NCI-H187 treated with DMSO at 0.1 percent for 48 hours (cell line): Measurements from ENCODE around the gene MRFAP1L1.

Experiments
- DNase-seq: peaks from one replicate; lab custom pipeline; 2025; lab: John Stamatoyannopoulos, UW

The MRFAP1L1 gene

DNA sequence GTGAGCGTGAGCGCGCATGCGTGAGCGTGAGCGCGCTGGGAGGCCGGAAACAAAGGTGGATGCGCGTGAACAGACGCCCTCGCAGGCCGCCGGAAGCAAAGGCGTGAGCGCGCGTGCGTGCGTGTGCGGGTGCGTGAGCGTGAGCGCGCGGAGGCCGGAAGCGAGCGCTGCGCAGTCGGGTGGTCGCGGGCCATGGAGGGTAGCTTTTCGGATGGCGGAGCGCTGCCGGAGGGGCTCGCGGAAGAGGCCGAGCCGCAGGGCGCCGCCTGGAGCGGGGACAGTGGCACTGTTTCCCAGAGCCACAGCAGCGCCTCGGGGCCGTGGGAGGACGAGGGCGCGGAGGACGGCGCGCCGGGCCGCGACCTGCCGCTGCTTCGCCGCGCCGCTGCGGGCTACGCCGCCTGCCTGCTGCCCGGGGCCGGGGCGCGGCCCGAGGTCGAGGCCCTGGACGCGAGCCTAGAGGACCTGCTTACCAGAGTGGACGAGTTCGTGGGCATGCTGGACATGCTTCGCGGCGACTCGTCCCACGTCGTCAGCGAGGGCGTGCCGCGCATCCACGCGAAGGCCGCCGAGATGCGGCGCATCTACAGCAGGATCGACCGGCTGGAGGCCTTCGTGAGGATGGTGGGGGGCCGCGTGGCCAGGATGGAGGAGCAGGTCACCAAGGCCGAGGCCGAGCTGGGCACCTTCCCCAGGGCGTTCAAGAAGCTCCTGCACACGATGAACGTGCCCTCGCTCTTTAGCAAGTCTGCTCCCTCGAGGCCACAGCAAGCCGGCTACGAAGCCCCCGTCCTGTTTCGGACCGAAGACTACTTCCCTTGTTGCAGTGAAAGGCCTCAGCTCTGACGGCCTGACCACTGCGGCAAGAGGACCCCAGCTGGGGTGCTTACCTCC lies 6.6 kb upstream of the MRFAP1L1 start, which contains the start of gene BLOC1S4:
Gene BLOC1S4 (plus strand): TSS at position 157 of the 894 bp plus-strand sequence. CDS start 36 bp downstream, at position 193.
- peak; percentile 31 for DNase-seq

- DNase-seq: no peak
Measured at GRCh38 chr4:6715704-6716017, 6.0 kb upstream of the MRFAP1L1 start.

- no peak for DNase-seq
Measured at GRCh38 chr4:6714954-6715353, 5.3 kb upstream of the MRFAP1L1 start.

- no peak for DNase-seq
Measured at GRCh38 chr4:6710996-6711395, 1.3 kb upstream of the MRFAP1L1 start.

DNA sequence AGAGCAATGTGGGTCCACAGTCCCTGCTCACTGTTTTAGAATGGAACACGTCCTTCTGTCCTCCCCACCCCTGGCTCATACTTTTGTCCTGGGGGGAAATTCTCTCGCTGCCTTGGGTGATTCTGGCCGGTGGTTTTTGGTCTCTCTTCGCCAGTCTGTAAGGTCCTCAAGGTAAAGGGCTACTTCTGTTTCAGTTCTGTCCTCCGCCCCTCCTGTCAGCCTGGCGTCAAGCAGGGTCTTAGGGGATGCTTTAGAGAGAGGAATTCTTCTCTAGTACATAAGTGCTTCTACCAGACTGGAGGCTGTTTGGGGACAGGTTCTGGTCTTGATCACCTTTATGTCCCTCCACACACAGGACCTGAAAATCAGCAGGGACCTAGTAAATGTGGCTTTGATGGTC lies 617 bp upstream of the MRFAP1L1 start:
- DNase-seq: no peak

DNA sequence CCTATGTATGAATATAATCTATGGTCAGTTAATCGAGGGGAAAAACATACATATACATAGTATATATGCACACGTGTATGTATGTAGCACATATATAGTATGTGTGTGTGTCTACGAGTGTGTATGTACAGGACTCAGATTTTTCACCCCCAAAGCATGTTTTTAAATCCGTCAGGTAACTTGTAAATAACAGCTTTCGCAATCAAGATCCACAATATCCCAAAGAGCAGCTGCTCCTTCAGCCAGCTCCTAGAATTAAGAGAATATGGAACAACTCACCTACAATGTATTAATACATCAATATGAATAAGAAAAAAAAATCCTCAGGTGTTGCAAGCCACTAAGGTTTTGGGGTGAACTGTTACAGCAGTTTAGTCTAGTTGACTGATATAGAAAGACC lies 3.5 kb downstream of the MRFAP1L1 start:
- no peak for DNase-seq

GRCh38 chr4:6705646-6706045 lies 4.0 kb downstream of the MRFAP1L1 start:
- no peak for DNase-seq

DNA sequence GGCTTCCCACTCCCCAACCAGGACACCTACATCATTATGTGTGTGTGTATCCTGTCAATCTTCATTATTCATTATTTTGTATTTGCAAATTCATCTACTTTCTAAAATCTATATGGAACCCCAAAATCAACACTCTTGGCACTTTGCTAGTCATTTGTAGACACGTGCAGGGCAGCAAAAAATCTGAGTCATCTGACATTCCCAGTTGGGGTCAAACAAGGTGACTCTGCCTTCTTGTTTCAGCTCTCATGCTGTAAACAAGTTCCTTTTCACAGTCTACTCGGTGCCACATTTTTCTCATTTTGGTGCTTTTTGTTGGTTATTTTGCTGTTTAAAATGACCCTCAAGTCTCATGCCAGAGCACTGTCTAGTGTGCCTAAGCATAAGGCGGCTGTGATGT lies 5.9 kb downstream of the MRFAP1L1 start:
- DNase-seq: no peak

DNA sequence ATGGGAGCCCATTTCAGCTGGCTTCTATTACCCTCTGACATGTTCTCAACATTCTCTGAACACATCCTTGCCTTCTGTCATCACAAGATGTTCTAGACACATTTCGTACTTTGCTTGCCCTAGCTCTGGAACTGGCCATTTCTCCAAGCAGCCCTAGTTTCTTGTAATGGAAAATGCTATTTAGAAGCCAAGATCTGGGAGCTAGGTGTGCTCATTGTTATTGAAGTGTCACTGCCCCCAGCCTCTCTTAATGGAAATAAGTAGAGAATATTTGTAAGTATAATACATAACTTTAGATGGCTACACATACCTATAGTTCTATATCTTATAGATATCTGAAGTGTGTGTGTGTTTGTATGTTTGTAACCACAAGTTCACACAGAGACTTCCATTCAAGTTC lies 6.9 kb downstream of the MRFAP1L1 start:
- no peak for DNase-seq

GRCh38 chr4:6701371-6701770 lies 8.3 kb downstream of the MRFAP1L1 start:
- DNase-seq: no peak

DNA sequence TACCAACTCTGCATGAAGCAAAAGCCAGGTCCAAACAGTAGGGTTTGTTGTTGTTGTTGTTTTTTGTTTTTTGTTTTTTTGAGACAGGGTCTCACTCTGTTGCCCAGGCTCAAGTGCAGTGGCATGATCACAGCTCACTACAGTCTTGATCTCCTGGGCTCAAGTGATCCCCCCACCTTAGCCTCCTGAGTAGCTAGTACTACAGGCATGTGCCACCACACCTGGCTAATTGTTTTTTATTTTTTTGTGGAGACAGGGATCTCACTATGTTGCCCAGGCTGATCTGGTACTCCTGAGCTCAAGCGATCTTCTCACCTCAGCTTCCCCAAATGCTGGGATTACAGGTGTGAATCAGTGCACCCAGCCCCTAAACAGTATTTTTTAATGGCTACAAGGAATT lies 9.8 kb downstream of the MRFAP1L1 start:
- DNase-seq: no peak

DNA sequence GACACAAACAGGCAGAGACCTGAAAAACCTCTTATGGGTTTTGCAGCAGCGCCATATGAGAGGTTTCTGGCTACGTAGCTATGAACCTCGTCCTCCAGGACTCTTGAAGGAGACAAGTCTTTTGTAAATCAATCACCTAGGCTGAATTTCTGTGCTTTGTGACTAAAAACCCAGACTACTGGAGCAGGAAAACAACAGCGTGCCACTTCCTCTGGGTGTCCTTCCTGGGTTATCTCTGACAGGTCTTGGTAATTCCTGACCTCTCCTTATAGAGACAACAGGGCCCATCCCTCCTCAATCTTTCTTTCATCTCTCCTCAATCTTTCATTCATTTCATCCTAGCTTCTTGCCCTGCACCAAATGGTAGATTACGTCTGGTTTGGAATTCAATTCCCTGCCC lies 10.3 kb downstream of the MRFAP1L1 start:
- no peak for DNase-seq

- no peak for DNase-seq
Measured at GRCh38 chr4:6697131-6697530, 12.5 kb downstream of the MRFAP1L1 start.

GRCh38 chr4:6696611-6697010 lies 13.1 kb downstream of the MRFAP1L1 start:
- no peak for DNase-seq

DNA sequence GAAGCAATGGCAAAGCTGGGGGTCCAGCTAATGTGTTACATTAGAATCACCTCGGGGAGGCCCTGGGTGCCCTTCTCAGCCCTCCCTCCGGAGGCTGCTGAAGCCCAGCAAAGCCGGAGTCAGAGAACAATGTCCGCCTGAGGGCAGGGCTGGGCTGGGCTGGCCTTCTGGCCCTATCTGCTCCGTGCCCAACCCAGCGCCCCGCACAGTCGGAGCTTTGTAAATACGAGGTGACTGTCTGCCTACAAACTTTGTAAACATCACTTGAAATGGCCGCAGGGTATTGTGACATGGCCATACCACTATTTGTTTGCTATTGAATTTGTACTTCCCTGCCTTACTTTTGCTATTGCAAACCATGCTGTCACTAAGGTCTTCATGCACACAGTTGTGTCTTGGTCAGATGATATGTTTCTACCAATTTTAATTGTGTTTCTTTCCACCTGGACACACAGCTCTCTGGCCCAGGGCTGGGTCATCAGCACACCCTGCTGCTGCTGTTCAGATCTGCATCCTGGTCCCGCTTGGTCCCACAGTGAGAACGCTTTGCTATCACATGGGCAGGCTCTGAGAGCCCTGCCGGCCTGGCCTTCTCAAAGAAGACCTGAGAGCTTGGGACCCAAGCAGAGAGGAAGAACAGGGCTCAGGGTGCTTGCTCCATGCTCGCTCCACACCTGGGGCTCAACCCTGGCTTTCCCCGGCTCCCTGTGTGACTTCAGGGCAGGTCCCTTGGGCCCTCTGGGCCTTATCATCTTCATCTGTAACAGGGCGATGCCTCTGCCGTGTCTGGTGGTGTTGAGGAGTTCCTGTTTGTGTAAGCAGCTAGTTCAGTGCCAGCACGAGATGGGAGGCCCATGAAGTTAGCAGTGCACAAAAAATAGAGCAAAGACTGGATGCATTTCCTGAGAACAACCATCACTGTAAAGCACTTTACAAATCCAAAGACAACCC lies 13.7 kb downstream of the MRFAP1L1 start:
- DNase-seq: no peak

DNA sequence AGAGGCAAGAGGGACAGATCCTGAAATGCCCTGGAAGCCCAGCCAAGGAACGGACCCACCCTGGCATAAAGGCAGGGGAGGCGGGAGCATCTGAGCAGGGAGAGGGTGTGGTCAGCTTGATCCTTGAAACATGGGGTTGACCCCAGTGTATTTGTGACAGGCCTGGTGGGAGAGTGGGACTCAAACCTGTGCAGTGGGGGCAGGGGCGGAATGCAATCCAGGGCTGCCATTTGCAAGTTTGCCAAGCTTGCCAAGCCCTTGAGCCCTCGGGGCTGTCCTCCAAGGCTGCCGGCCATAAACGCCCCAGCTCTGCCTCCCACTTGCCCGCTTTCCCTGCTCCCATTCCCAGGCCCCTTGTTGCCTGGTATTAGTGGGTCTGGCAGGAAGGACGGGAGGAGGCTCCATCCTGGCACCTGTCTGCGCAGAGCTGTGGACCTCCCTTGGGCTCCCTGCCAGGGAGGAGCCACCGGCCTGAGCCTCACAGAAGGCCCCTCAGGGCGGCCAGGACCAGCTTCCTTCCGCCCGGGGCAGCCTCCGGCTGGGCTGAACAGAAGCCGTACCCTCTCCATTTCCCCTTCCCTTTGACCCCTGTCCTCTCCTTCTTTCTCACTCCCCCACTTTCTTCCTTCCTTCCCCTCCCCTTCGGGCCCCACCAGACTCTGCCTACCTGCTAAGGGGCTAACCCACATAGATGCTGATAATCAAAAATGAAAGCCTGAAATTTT lies 15.3 kb downstream of the MRFAP1L1 start:
- DNase-seq: no peak

GRCh38 chr4:6693231-6694176 lies 16.2 kb downstream of the MRFAP1L1 start, which contains the start of gene S100P:
Gene S100P (plus strand): TSS chr4:6693878. CDS start chr4:6693933, 55 bp downstream.
- no peak for DNase-seq

DNA sequence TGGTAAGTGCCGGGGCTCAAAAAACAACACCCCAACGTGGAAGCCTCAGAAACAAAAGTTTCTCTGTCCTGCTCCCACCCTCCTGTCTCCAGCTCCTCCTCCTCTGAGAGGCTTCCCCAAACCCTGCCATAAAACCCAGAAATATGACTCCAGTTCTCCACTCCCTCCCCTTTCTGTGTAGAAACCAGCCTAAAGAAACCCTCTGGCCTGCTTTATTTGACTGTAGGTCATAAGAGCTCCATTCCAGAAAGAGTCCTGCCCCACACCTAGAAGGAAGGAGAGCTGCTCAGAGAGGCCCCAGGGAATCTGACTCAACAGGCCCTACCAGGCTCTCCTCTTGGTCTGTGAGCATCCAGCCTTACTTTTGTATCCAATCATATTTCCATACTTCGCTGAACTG lies 16.9 kb downstream of the MRFAP1L1 start:
- DNase-seq: no peak

DNA sequence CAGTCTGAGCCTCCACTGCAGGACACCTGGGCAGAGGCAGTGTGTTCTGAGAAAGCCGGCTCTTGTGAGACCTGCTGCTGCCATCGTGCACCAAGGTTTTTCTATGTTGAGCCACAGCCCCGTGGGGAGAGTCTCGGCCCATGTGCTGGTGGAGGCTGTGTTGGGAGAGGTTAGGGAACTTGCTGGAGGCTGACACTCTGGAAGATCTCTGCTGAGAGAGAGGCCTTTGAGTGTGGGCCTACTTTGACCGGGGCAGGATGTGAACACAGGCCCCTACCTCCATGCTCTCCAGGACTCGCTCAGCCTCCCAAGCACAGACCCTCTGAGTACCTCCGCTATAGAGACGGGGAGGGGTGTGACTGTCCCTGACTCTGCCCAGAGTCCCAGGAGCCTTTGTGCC lies 17.3 kb downstream of the MRFAP1L1 start:
- no peak for DNase-seq

- no peak for DNase-seq
Measured at GRCh38 chr4:6689506-6689960, 20.1 kb downstream of the MRFAP1L1 start.
